SK-N-SH treated with all-trans-retinoic acid at 6 μM for 48 hours (cell line): ENCODE measurements around the gene MORN2.

Experiments used
- ATAC-seq: fragments of 200-7000 bp; cut with Tn5 transposase; 3 replicates; pipeline ENCODE4 v1.9.1; 2020; ENCODE audit warnings: mild to moderate bottlenecking, moderate library complexity
- ARNTL ChIP-seq: fragments of 450-650 bp; formaldehyde crosslinking; IDR thresholded peaks from 2 replicates; pipeline ENCODE4 v1.5.0; 2020; ENCODE audit warnings: low read depth, mild to moderate bottlenecking, moderate library complexity, borderline replicate concordance
- BACH2 ChIP-seq: fragments of 250-450 bp; sonication (Bioruptor Pico); IDR thresholded peaks from 2 replicates; pipeline ENCODE4 v1.9.0; 2021; ENCODE audit warnings: mild to moderate bottlenecking, borderline replicate concordance
- CSDC2 ChIP-seq: fragments of 250-450 bp; sonication (Bioruptor Pico); IDR thresholded peaks from 2 replicates; pipeline ENCODE4 v1.5.0; 2020; ENCODE audit warnings: mild to moderate bottlenecking, moderate library complexity
- ESRRG ChIP-seq: fragments of 250-450 bp; sonication (Bioruptor Pico); IDR thresholded peaks from 2 replicates; pipeline ENCODE4 v1.6.1; 2021; ENCODE audit warnings: mild to moderate bottlenecking
- GLIS3 ChIP-seq: fragments of 250-450 bp; sonication (Bioruptor Pico); IDR thresholded peaks from 2 replicates; pipeline ENCODE4 v1.5.0; 2020; ENCODE audit warnings: mild to moderate bottlenecking, moderate library complexity
- OSR1 ChIP-seq: fragments of 250-450 bp; sonication (Bioruptor Pico); IDR thresholded peaks from 2 replicates; pipeline ENCODE4 v1.8.0; 2022; ENCODE audit warnings: moderate library complexity, mild to moderate bottlenecking, inconsistent platforms
- PPARA ChIP-seq: fragments of 250-450 bp; sonication (Bioruptor Pico); IDR thresholded peaks from 2 replicates; pipeline ENCODE4 v1.5.0; 2020; ENCODE audit warnings: mild to moderate bottlenecking, borderline replicate concordance
- RARB ChIP-seq: fragments of 250-450 bp; sonication (Bioruptor Pico); IDR thresholded peaks from 2 replicates; pipeline ENCODE4 v1.8.0; 2021; ENCODE audit warnings: mild to moderate bottlenecking, moderate library complexity
- SNAI2 ChIP-seq: fragments of 250-450 bp; sonication (Bioruptor Pico); IDR thresholded peaks from 2 replicates; pipeline ENCODE4 v1.5.0; 2020; ENCODE audit warnings: mild to moderate bottlenecking, moderate library complexity
- TCF4 ChIP-seq: fragments of 250-450 bp; sonication (Bioruptor Pico); IDR thresholded peaks from 2 replicates; pipeline ENCODE4 v1.8.0; 2021; ENCODE audit warnings: mild to moderate bottlenecking, moderate library complexity, borderline replicate concordance
- TOX ChIP-seq: fragments of 250-450 bp; sonication (Bioruptor Pico); IDR thresholded peaks from 2 replicates; pipeline ENCODE4 v1.8.0; 2021; ENCODE audit warnings: mild to moderate bottlenecking, moderate library complexity, borderline replicate concordance
- ZC3H10 ChIP-seq: fragments of 250-450 bp; sonication (Bioruptor Pico); IDR thresholded peaks from 2 replicates; pipeline ENCODE4 v1.5.1; 2021; ENCODE audit warnings: mild to moderate bottlenecking, moderate library complexity
- ZFP3 ChIP-seq: fragments of 250-450 bp; sonication (Bioruptor Pico); IDR thresholded peaks from 2 replicates; pipeline ENCODE4 v1.5.0; 2020; ENCODE audit warnings: mild to moderate bottlenecking, moderate library complexity
- ZFP30 ChIP-seq: fragments of 450-650 bp; formaldehyde crosslinking; IDR thresholded peaks from 2 replicates; pipeline ENCODE4 v1.5.0; 2022; ENCODE audit warnings: mild to moderate bottlenecking, moderate library complexity
- ZNF565 ChIP-seq: fragments of 450-650 bp; formaldehyde crosslinking; conservative IDR thresholded peaks from 2 replicates; pipeline ENCODE4 v1.5.0; 2020; ENCODE audit warnings: low read depth, mild to moderate bottlenecking, moderate library complexity
- ZNF70 ChIP-seq: fragments of 450-650 bp; formaldehyde crosslinking; IDR thresholded peaks from 2 replicates; pipeline ENCODE4 v1.5.0; 2020; ENCODE audit warnings: mild to moderate bottlenecking, moderate library complexity
- ZNF8 ChIP-seq: fragments of 450-650 bp; formaldehyde crosslinking; IDR thresholded peaks from 2 replicates; pipeline ENCODE4 v1.5.0; 2020; ENCODE audit warnings: mild to moderate bottlenecking, moderate library complexity
- TF ChIP-seq, protein P1 (sequence below): fragments of 250-450 bp; sonication (Bioruptor Pico); IDR thresholded peaks from 2 replicates; pipeline ENCODE4 v1.8.0; 2020; ENCODE audit warnings: mild to moderate bottlenecking, moderate library complexity, borderline replicate concordance
- TF ChIP-seq, protein P2 (sequence below): fragments of 250-450 bp; sonication (Bioruptor Pico); IDR thresholded peaks from 2 replicates; pipeline ENCODE4 v1.5.1; 2020; ENCODE audit warnings: low read depth, mild to moderate bottlenecking, moderate library complexity
- TF ChIP-seq, protein P3 (sequence below): fragments of 250-450 bp; sonication (Bioruptor Pico); IDR thresholded peaks from 2 replicates; pipeline ENCODE4 v1.5.1; 2021; ENCODE audit warnings: mild to moderate bottlenecking, moderate library complexity
- TF ChIP-seq, protein P4 (sequence below): fragments of 250-450 bp; sonication (Bioruptor Pico); IDR thresholded peaks from 2 replicates; pipeline ENCODE4 v1.8.0; 2021; ENCODE audit warnings: low read depth, mild to moderate bottlenecking, moderate library complexity, borderline replicate concordance

MORN2 gene

DNA sequence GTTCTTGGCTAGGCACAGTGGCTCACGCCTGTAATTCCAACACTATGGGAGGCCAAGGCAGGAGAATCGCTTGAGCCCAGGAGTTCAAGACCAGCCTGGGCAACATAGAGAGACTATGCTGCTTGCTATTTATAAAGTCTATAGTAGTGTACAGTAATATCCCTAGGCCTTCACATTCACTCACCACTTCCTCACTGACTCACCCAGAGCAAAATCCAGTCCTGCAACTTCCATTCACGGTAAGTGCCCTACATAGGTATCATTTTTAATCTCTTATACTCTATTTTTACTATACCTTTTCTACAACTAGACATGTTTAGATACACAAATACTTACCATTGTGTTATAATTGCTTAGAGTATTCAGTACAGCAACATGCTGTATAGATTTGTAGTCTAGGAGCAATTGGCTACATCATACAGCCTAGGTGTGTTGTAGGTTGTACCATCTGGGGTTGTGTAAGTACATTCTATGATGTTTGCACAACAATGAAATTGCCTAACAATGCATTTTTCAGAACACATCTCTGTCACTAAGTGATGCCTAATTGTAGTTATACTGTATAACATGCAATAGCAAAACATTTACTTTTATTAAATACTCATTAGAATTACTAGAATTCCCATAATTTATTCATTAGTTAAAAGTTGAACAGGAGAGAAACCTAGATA lies 8.9 kb upstream of the MORN2 start:
- no peak for ATAC-seq
- TF ChIP-seq, protein P1, sequence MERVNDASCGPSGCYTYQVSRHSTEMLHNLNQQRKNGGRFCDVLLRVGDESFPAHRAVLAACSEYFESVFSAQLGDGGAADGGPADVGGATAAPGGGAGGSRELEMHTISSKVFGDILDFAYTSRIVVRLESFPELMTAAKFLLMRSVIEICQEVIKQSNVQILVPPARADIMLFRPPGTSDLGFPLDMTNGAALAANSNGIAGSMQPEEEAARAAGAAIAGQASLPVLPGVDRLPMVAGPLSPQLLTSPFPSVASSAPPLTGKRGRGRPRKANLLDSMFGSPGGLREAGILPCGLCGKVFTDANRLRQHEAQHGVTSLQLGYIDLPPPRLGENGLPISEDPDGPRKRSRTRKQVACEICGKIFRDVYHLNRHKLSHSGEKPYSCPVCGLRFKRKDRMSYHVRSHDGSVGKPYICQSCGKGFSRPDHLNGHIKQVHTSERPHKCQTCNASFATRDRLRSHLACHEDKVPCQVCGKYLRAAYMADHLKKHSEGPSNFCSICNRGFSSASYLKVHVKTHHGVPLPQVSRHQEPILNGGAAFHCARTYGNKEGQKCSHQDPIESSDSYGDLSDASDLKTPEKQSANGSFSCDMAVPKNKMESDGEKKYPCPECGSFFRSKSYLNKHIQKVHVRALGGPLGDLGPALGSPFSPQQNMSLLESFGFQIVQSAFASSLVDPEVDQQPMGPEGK: no peak
- TF ChIP-seq, protein P2, sequence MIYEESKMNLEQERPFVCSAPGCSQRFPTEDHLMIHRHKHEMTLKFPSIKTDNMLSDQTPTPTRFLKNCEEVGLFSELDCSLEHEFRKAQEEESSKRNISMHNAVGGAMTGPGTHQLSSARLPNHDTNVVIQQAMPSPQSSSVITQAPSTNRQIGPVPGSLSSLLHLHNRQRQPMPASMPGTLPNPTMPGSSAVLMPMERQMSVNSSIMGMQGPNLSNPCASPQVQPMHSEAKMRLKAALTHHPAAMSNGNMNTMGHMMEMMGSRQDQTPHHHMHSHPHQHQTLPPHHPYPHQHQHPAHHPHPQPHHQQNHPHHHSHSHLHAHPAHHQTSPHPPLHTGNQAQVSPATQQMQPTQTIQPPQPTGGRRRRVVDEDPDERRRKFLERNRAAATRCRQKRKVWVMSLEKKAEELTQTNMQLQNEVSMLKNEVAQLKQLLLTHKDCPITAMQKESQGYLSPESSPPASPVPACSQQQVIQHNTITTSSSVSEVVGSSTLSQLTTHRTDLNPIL: no peak
- TF ChIP-seq ARNTL (CRISPR knock-in tag) (no peak), ZFP30 (CRISPR knock-in tag) (no peak), TOX (CRISPR knock-in tag) (no peak), ZFP3 (no peak), ZC3H10 (CRISPR knock-in tag) (no peak), SNAI2 (CRISPR knock-in tag) (no peak), BACH2 (no peak), ESRRG (CRISPR knock-in tag) (no peak)
- TF ChIP-seq, protein P3, sequence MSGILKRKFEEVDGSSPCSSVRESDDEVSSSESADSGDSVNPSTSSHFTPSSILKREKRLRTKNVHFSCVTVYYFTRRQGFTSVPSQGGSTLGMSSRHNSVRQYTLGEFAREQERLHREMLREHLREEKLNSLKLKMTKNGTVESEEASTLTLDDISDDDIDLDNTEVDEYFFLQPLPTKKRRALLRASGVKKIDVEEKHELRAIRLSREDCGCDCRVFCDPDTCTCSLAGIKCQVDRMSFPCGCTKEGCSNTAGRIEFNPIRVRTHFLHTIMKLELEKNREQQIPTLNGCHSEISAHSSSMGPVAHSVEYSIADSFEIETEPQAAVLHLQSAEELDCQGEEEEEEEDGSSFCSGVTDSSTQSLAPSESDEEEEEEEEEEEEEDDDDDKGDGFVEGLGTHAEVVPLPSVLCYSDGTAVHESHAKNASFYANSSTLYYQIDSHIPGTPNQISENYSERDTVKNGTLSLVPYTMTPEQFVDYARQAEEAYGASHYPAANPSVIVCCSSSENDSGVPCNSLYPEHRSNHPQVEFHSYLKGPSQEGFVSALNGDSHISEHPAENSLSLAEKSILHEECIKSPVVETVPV (CRISPR knock-in tag): no peak
- TF ChIP-seq, all 23 proteins: peak for 0

DNA sequence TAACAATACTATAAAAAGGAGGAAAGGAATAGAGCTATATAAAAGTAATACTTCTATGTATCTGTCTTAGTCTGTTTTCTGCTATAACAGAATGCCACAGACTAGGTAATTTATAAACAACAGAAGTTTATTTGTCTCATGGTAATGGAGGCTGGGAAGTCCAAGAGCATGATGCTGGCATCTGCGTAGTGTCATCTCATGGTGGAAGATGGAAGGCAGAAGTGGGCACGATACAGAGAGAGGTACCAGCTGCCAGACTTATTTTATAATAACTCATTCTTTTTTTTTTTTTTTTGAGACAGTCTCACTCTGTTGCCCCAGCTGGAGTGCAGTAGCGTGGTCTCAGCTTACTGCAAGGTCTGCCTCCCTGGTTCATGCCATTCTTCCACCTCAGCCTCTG lies 4.3 kb upstream of the MORN2 start:
- TF ChIP-seq ZNF565 (CRISPR knock-in tag) (no peak), ARNTL (CRISPR knock-in tag) (no peak), ZFP30 (CRISPR knock-in tag) (no peak), PPARA (CRISPR knock-in tag) (no peak), OSR1 (no peak), TCF4 (CRISPR knock-in tag) (no peak), BACH2 (no peak), TOX (CRISPR knock-in tag) (no peak), ESRRG (CRISPR knock-in tag) (no peak), ZFP3 (no peak), CSDC2 (CRISPR knock-in tag) (no peak), ZNF8 (CRISPR knock-in tag) (no peak), ZC3H10 (CRISPR knock-in tag) (no peak), GLIS3 (CRISPR knock-in tag) (no peak), RARB (no peak)
- TF ChIP-seq, protein P4, sequence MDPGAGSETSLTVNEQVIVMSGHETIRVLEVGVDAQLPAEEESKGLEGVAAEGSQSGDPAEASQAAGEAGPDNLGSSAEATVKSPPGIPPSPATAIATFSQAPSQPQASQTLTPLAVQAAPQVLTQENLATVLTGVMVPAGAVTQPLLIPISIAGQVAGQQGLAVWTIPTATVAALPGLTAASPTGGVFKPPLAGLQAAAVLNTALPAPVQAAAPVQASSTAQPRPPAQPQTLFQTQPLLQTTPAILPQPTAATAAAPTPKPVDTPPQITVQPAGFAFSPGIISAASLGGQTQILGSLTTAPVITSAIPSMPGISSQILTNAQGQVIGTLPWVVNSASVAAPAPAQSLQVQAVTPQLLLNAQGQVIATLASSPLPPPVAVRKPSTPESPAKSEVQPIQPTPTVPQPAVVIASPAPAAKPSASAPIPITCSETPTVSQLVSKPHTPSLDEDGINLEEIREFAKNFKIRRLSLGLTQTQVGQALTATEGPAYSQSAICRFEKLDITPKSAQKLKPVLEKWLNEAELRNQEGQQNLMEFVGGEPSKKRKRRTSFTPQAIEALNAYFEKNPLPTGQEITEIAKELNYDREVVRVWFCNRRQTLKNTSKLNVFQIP: no peak
- TF ChIP-seq, protein P3 (CRISPR knock-in tag): no peak
- TF ChIP-seq, protein P1: no peak
- ATAC-seq: no peak

DNA sequence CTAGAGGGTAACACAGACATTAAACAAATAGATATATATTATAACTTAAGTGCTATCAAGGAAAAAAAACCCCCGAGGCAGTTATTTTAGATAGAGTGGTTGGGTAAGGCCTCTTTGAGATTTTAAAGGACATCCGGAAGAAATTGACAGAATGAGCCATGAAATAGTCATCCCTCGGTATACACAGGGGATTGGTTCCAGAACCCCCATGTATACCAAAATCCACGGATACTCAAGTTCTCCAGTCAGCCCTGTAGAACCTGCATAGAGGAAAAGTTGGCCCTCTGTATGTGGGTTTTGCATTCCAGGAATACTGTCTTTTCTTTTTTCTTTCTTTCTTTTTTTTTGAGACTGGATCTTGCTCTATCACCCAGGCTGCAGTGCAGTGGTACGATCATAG lies 2.0 kb upstream of the MORN2 start:
- TF ChIP-seq ZNF70 (CRISPR knock-in tag): no peak
- TF ChIP-seq, protein P1: no peak
- TF ChIP-seq CSDC2 (CRISPR knock-in tag): no peak
- TF ChIP-seq ESRRG (CRISPR knock-in tag): no peak
- TF ChIP-seq, protein P2: no peak
- TF ChIP-seq, protein P4: no peak
- TF ChIP-seq ZFP3: no peak
- no peak for ATAC-seq
